HL-60 (cell line): ENCODE measurements around the gene FLNC.

ENCODE experiments used
- DNase-seq, 2 experiments: peaks; one replicate each; pipeline ENCODE4 v3.0.0-alpha.2; 2010 to 2020; ENCODE audit warnings: low read depth in 1 of 2, low spot score in 1 of 2
- H3K27ac ChIP-seq: fragments of 250-450 bp; sonication (Bioruptor Pico); replicated peaks from 2 replicates; pipeline ENCODE4 v1.5.1; 2020; ENCODE audit warnings: mild to moderate bottlenecking, moderate library complexity
- H3K27me3 ChIP-seq: fragments of 250-450 bp; sonication (Bioruptor Pico); 2 replicates; pipeline ENCODE4 v1.5.1; 2021; ENCODE audit warnings: mild to moderate bottlenecking, moderate library complexity; ENCODE audit not compliant: insufficient read depth, poor library complexity, severe bottlenecking
- H3K4me3 ChIP-seq: replicated peaks from 2 replicates; pipeline ENCODE4 v1.5.1; 2011; ENCODE audit warnings: mild to moderate bottlenecking, control low read depth, low read length; ENCODE audit not compliant: insufficient read depth
- GABPA ChIP-seq: IDR thresholded peaks from 2 replicates; pipeline ENCODE4 v1.6.1; 2012; ENCODE audit warnings: low read depth
- POLR2AphosphoS5 ChIP-seq: IDR thresholded peaks from 2 replicates; pipeline ENCODE4 v1.6.1; 2012; ENCODE audit warnings: low read depth
- REST ChIP-seq: IDR thresholded peaks from 2 replicates; pipeline ENCODE4 v1.6.1; 2012; ENCODE audit warnings: low read depth; ENCODE audit not compliant: insufficient replicate concordance
- SPI1 ChIP-seq: IDR thresholded peaks from 2 replicates; pipeline ENCODE4 v1.6.1; 2012; ENCODE audit warnings: low read depth, mild to moderate bottlenecking, borderline replicate concordance
- TF ChIP-seq, protein P1 (sequence below): IDR thresholded peaks from one replicate; pipeline ENCODE4 v1.5.1; 2011; ENCODE audit warnings: low read length, control low read depth, inconsistent platforms; ENCODE audit not compliant: insufficient read depth

Gene FLNC

GRCh38 chr7:128869944-128870285, 39.7 kb downstream of the FLNC start:
- H3K4me3 ChIP-seq, result no peak overlapping the region
- H3K27ac ChIP-seq, result no peak overlapping the region
- TF ChIP-seq POLR2AphosphoS5, result no peak
- no peak for TF ChIP-seq GABPA
- TF ChIP-seq REST, result no peak
- no peak for TF ChIP-seq SPI1
- TF ChIP-seq, protein P1, sequence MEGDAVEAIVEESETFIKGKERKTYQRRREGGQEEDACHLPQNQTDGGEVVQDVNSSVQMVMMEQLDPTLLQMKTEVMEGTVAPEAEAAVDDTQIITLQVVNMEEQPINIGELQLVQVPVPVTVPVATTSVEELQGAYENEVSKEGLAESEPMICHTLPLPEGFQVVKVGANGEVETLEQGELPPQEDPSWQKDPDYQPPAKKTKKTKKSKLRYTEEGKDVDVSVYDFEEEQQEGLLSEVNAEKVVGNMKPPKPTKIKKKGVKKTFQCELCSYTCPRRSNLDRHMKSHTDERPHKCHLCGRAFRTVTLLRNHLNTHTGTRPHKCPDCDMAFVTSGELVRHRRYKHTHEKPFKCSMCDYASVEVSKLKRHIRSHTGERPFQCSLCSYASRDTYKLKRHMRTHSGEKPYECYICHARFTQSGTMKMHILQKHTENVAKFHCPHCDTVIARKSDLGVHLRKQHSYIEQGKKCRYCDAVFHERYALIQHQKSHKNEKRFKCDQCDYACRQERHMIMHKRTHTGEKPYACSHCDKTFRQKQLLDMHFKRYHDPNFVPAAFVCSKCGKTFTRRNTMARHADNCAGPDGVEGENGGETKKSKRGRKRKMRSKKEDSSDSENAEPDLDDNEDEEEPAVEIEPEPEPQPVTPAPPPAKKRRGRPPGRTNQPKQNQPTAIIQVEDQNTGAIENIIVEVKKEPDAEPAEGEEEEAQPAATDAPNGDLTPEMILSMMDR, result no peak
- DNase-seq, result no peak
- H3K27me3 ChIP-seq, result peaks cover 6% of the 10 kb centered on the region

DNA sequence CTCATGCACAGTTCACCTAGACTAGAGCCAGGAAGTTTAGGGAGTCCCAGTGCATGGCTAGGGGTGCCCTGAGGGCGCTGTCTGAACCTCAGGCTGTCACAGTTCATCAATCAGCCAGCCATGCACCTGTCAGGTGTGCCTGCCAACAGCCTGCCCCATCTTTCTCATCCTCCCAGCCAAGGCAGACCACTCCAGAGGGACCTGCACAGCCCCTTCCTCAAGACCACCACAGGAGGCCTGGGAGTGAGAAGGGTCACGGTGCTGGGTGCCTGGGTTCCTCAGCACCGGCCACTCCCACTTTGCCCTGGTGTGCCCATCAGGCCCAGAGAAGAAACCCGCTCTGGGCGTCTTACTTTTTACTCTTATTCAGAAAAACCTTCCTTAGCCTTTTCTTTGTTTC, 40.8 kb downstream of the FLNC start:
- TF ChIP-seq SPI1, result no peak
- TF ChIP-seq REST, result no peak
- no peak for DNase-seq
- no peak overlapping the region for H3K4me3 ChIP-seq
- peaks cover 6% of the 10 kb centered on the region for H3K27me3 ChIP-seq
- no peak overlapping the region for H3K27ac ChIP-seq

DNA sequence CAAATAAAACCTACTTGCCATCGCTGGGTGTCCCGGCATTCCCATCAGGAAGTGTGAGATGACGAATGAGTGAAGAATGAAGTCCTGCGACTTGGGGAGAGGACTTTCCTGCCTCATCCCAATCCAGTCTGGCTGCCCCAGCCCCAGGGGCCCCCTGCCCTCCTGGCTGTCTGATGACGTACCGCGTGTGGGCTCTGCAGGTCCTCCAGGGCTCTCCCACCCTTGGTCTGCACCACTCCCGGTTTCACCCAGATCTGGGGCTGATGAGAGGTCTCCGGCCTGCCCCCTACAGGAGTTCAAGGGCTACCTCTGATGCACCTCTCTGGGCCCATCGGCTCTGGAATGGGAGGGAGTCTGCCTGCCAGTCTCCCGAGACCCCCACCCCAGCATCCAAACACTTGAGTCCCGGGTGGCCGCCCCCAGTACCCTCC, 42.2 kb downstream of the FLNC start:
- DNase-seq, result no peak

More for the DNA sequence above, 42.2 kb downstream of the FLNC start:
- Histone ChIP-seq H3K27ac (no peak overlapping the region), H3K4me3 (no peak overlapping the region), H3K27me3 (peaks cover 6% of the 10 kb centered on the region)
- TF ChIP-seq GABPA, result no peak
- TF ChIP-seq, protein P1, result no peak
- TF ChIP-seq REST, result no peak
